WTC11 (cell line): ENCODE results near the gene SYCP3. TPM values are rescaled to one million over a fixed set of nuclear protein-coding genes. Genes with fewer than 3 reads are reported as not detected.

ENCODE experiments used
- ATAC-seq: fragments of 200-7000 bp; cut with Tn5 transposase; 2 replicates; pipeline ENCODE4 v1.10.0; 2021; ENCODE audit warnings: mild to moderate bottlenecking, moderate library complexity
- CTCF ChIA-PET: fragments of 300-600 bp; sonication (Branson Sonifier 250); formaldehyde crosslinking; loops from one replicate; lab custom pipeline; 2021; ENCODE audit warnings: antibody characterized with exemption; lab: Charles Lee
- POLR2A ChIA-PET: fragments of 350-600 bp; sonication (Branson Sonifier 250); formaldehyde crosslinking; loops from one replicate; lab custom pipeline; 2021; ENCODE audit warnings: antibody characterized with exemption; lab: Charles Lee
- DNase-seq: peaks from one replicate; pipeline ENCODE4 v3.0.0; 2021; ENCODE audit warnings: low spot score
- H3K27ac Mint-ChIP-seq: 2 replicates; pipeline ENCODE4 v1.8.0; 2021; ENCODE audit warnings: mixed read lengths
- H3K27me3 Mint-ChIP-seq: 2 replicates; pipeline ENCODE4 v1.8.0; 2021; ENCODE audit warnings: low read depth, mild to moderate bottlenecking, moderate library complexity, mixed read lengths
- H3K36me3 Mint-ChIP-seq: 2 replicates; pipeline ENCODE4 v1.8.0; 2021; ENCODE audit warnings: mixed read lengths
- H3K4me1 Mint-ChIP-seq: 2 replicates; pipeline ENCODE4 v1.8.0; 2022; ENCODE audit warnings: mixed read lengths
- H3K4me3 Mint-ChIP-seq: 2 replicates; pipeline ENCODE4 v1.8.0; 2021; ENCODE audit warnings: mild to moderate bottlenecking, moderate library complexity, mixed read lengths
- H3K9me3 Mint-ChIP-seq: 2 replicates; pipeline ENCODE4 v1.8.0; 2021; ENCODE audit warnings: mixed read lengths
- AFF4 ChIP-seq: sonication (generic); formaldehyde crosslinking; IDR thresholded peaks from 2 replicates; pipeline ENCODE4 v1.8.1; 2023; ENCODE audit warnings: mild to moderate bottlenecking, missing genetic modification reagents, borderline replicate concordance
- AR ChIP-seq: fragments of 250-450 bp; sonication (Bioruptor Pico); IDR thresholded peaks from 2 replicates; pipeline ENCODE4 v1.9.0; 2021; ENCODE audit warnings: mild to moderate bottlenecking
- ATF6 ChIP-seq: sonication (generic); formaldehyde crosslinking; IDR thresholded peaks from 2 replicates; pipeline ENCODE4 v1.8.1; 2023; ENCODE audit warnings: mild to moderate bottlenecking, missing genetic modification reagents
- E2F5 ChIP-seq: sonication (generic); formaldehyde crosslinking; IDR thresholded peaks from 2 replicates; pipeline ENCODE4 v1.8.1; 2022; ENCODE audit warnings: mild to moderate bottlenecking, moderate library complexity, missing genetic modification reagents
- EMX1 ChIP-seq: fragments of 250-450 bp; sonication (Bioruptor Pico); IDR thresholded peaks from 2 replicates; pipeline ENCODE4 v1.8.0; 2021; ENCODE audit warnings: mild to moderate bottlenecking
- ERG ChIP-seq: fragments of 250-450 bp; sonication (Bioruptor Pico); IDR thresholded peaks from 2 replicates; pipeline ENCODE4 v1.8.0; 2021; ENCODE audit warnings: mild to moderate bottlenecking
- GRHL2 ChIP-seq: fragments of 250-450 bp; sonication (Bioruptor Pico); IDR thresholded peaks from 2 replicates; pipeline ENCODE4 v1.8.0; 2022; ENCODE audit warnings: mild to moderate bottlenecking, moderate library complexity; ENCODE audit not compliant: insufficient replicate concordance, severe bottlenecking
- HMGXB4 ChIP-seq: sonication (generic); formaldehyde crosslinking; IDR thresholded peaks from 2 replicates; pipeline ENCODE4 v1.8.1; 2023; ENCODE audit warnings: mild to moderate bottlenecking, moderate library complexity, missing genetic modification reagents
- NFATC4 ChIP-seq: fragments of 250-450 bp; sonication (Bioruptor Pico); IDR thresholded peaks from 2 replicates; pipeline ENCODE4 v1.9.0; 2021; ENCODE audit warnings: mild to moderate bottlenecking
- NFYB ChIP-seq: sonication (generic); formaldehyde crosslinking; conservative IDR thresholded peaks from 2 replicates; pipeline ENCODE4 v1.8.0; 2022; ENCODE audit warnings: low read depth, missing genetic modification reagents
- NR3C1 ChIP-seq: sonication (generic); formaldehyde crosslinking; conservative IDR thresholded peaks from 2 replicates; pipeline ENCODE4 v1.8.1; 2023; ENCODE audit warnings: low read depth, mild to moderate bottlenecking, missing genetic modification reagents
- SMAD3 ChIP-seq: sonication (generic); formaldehyde crosslinking; IDR thresholded peaks from 2 replicates; pipeline ENCODE4 v1.8.0; 2022; ENCODE audit warnings: missing genetic modification reagents, mild to moderate bottlenecking, borderline replicate concordance
- SP1 ChIP-seq: sonication (generic); formaldehyde crosslinking; conservative IDR thresholded peaks from 2 replicates; pipeline ENCODE4 v1.8.1; 2022; ENCODE audit warnings: missing genetic modification reagents
- TEAD4 ChIP-seq: sonication (generic); formaldehyde crosslinking; IDR thresholded peaks from 2 replicates; pipeline ENCODE4 v1.8.0; 2022; ENCODE audit warnings: mild to moderate bottlenecking, missing genetic modification reagents
- TP53 ChIP-seq: sonication (generic); formaldehyde crosslinking; IDR thresholded peaks from 2 replicates; pipeline ENCODE4 v1.8.1; 2023; ENCODE audit warnings: mild to moderate bottlenecking, missing genetic modification reagents
- ZNF219 ChIP-seq: sonication (generic); formaldehyde crosslinking; IDR thresholded peaks from 2 replicates; pipeline ENCODE4 v1.8.0; 2023; ENCODE audit warnings: missing genetic modification reagents, mild to moderate bottlenecking, borderline replicate concordance
- ZNF512 ChIP-seq: sonication (generic); formaldehyde crosslinking; IDR thresholded peaks from 2 replicates; pipeline ENCODE4 v1.8.1; 2022; ENCODE audit warnings: missing genetic modification reagents, borderline replicate concordance
- ZSCAN18 ChIP-seq: fragments of 250-450 bp; sonication (Bioruptor Pico); IDR thresholded peaks from 2 replicates; pipeline ENCODE4 v2.1.2; 2022; ENCODE audit warnings: mild to moderate bottlenecking, moderate library complexity
- total RNA-seq: library from RNA; stranded (reverse); gene quantifications from 3 replicates; pipeline ENCODE4 v1.2.3, GENCODE V29; 2021

SYCP3 gene
- total RNA-seq, 1 experiment from 2014 or later: 0.15 TPM

- TF ChIP-seq ATF6 (CRISPR knock-in tag): no peak
- TF ChIP-seq NFYB: no peak
These were observed 16.9 kb downstream of the SYCP3 start (continued) for GRCh38 chr12:101722392-101722791.

GRCh38 chr12:101720118-101720517, 19.1 kb downstream of the SYCP3 start:
- Mint-ChIP-seq H3K4me3 (no peak overlapping the region), H3K9me3 (no peaks in the 10 kb centered on the region), H3K36me3 (no peaks in the 10 kb centered on the region), H3K27me3 (no peaks in the 10 kb centered on the region), H3K27ac (no peak overlapping the region), H3K4me1 (peaks cover 7% of the 10 kb centered on the region)
- ATAC-seq (no peak), DNase-seq (no peak)
- POLR2A ChIA-PET: no interaction called here
- TF ChIP-seq SMAD3 (CRISPR knock-in tag) (no peak), HMGXB4 (CRISPR knock-in tag) (no peak), AFF4 (no peak), GRHL2 (CRISPR knock-in tag) (no peak), ZSCAN18 (CRISPR knock-in tag) (no peak)
- TF ChIP-seq, all 79 proteins: peak for 0
- CTCF ChIA-PET: no interaction called here

- Mint-ChIP-seq H3K4me1 (peaks cover 7% of the 10 kb centered on the region), H3K27me3 (no peaks in the 10 kb centered on the region), H3K36me3 (no peaks in the 10 kb centered on the region), H3K9me3 (no peaks in the 10 kb centered on the region), H3K27ac (no peak overlapping the region), H3K4me3 (no peak overlapping the region)
- ChIA-PET CTCF (no interaction called here), POLR2A (no interaction called here)
- ATAC-seq: no peak
- DNase-seq: no peak
- TF ChIP-seq ZNF512 (no peak), AR (CRISPR knock-in tag) (no peak), NR3C1 (CRISPR knock-in tag) (no peak), ZNF219 (CRISPR knock-in tag) (no peak), ERG (no peak), E2F5 (CRISPR knock-in tag) (no peak), SP1 (no peak), EMX1 (CRISPR knock-in tag) (no peak), TP53 (CRISPR knock-in tag) (no peak), TEAD4 (no peak), NFATC4 (CRISPR knock-in tag) (no peak)
These were observed 19.7 kb downstream of the SYCP3 start for GRCh38 chr12:101719566-101719965.
